ENCODE data around the gene CERS3. TPM values are rescaled to one million over a fixed set of nuclear protein-coding genes. Genes with fewer than 3 reads are reported as not detected.

CERS3 gene
- polyA plus RNA-seq, 1 experiment: not detected

DNA sequence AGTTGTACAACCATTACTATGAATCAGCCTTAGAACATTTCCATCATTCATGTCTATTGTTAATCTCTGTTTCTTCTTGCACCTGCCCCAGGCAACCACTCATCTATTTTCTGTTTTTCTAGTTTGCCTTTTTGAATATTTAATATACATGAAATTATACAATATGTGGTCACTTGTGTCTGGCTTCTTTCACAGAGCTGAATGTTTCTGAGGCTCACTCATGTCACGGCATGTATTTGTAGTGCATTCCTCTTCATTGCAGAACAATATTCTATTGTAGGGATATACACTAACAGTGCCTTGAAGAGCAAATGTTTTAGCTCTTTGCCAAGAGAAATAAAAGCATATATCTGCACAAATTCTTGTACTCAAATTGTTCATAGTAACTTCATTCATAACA is 32.9 kb downstream of the CERS3 start:
- no peak for DNase-seq (ENCODE audit: low read depth)
- Histone ChIP-seq H3K4me3 (ENCODE audit: low read depth, low read length) (no peak overlapping the region), H3K27me3 (ENCODE audit: control insufficient read depth, insufficient read depth, low read length) (no peaks in the 10 kb centered on the region), H3K36me3 (ENCODE audit: control insufficient read depth, insufficient read depth, low read length) (no peaks in the 10 kb centered on the region)
- CTCF ChIA-PET: no interaction called here
- POLR2A ChIA-PET: no interaction called here
- TF ChIP-seq, protein P1, sequence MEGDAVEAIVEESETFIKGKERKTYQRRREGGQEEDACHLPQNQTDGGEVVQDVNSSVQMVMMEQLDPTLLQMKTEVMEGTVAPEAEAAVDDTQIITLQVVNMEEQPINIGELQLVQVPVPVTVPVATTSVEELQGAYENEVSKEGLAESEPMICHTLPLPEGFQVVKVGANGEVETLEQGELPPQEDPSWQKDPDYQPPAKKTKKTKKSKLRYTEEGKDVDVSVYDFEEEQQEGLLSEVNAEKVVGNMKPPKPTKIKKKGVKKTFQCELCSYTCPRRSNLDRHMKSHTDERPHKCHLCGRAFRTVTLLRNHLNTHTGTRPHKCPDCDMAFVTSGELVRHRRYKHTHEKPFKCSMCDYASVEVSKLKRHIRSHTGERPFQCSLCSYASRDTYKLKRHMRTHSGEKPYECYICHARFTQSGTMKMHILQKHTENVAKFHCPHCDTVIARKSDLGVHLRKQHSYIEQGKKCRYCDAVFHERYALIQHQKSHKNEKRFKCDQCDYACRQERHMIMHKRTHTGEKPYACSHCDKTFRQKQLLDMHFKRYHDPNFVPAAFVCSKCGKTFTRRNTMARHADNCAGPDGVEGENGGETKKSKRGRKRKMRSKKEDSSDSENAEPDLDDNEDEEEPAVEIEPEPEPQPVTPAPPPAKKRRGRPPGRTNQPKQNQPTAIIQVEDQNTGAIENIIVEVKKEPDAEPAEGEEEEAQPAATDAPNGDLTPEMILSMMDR (IDR thresholded peaks at IDR 0.05; ENCODE audit: insufficient read depth, low read depth, low read length): no peak

DNA sequence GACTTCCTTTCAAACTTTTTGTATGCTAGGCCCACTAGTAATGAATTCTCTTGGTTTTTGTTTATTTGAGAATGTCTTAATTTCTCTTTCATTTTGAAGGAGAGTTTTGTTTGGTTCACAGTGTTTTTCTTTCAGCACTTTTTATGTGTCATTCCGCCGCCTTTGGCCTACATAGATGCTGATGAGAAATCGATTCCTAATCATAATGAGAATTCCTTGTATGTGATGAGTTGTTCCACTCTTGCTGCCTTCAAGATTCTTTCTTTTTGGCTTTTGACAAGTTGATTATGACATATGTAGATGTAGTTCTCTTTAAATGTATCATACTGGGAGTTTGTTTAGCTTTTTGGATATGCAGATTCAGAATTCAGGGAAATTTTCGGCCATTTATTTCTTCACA is 35.5 kb downstream of the CERS3 start:
- no peaks in the 10 kb centered on the region for H3K36me3 ChIP-seq (ENCODE audit: control insufficient read depth, insufficient read depth, low read length)
- TF ChIP-seq, protein P1 (IDR thresholded peaks at IDR 0.05; ENCODE audit: insufficient read depth, low read depth, low read length): no peak
- ChIA-PET POLR2A (no interaction called here), CTCF (no interaction called here)
- H3K4me3 ChIP-seq (ENCODE audit: low read depth, low read length): no peak overlapping the region
- no peak for DNase-seq (ENCODE audit: low read depth)
- H3K27me3 ChIP-seq (ENCODE audit: control insufficient read depth, insufficient read depth, low read length): no peaks in the 10 kb centered on the region

DNA sequence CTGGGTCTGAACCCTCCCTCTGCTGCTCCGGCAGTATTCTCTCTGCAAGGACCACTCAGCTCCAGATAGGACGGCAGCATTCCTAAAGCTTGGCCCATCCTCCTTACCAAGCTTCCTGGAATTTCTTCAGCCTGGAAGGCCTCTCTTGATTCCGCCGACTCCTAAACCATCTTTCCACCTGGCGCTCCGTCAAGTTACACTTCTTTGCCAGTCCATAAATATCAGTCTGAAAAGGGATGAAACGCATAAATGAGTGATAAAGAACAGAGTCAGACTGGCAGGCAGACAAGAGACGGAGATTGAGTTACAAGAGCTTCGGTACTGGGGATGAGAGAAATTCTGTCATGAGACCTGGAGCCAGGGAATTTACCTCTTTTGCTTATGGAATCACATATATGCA is 44.3 kb downstream of the CERS3 start:
- Histone ChIP-seq H3K4me3 (ENCODE audit: low read depth, low read length) (no peak overlapping the region), H3K27me3 (ENCODE audit: control insufficient read depth, insufficient read depth, low read length) (no peaks in the 10 kb centered on the region), H3K36me3 (ENCODE audit: control insufficient read depth, insufficient read depth, low read length) (no peaks in the 10 kb centered on the region)
- no peak for DNase-seq (ENCODE audit: low read depth)
- TF ChIP-seq, protein P1 (IDR thresholded peaks at IDR 0.05; ENCODE audit: insufficient read depth, low read depth, low read length): no peak
- POLR2A ChIA-PET: no interaction called here
- CTCF ChIA-PET: no interaction called here

DNA sequence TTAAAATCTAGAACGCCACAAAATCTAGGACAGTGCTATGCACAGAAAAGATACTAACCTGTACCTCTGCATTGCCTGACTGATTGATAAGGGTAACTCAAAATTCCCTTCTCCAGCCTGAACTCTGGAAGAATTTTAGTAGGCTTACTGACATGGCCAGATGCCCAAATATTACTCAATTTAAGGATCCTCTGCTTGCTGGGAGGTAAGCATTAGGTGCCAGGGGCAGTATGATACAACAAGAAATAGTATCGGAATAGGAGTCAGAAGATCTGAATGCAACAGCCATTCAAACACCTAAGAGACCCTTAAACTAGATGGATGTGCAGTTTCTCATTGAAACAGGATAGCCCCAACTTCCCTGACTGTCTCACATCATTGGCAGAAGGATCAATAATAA is 45.4 kb downstream of the CERS3 start:
- Histone ChIP-seq H3K27me3 (ENCODE audit: control insufficient read depth, insufficient read depth, low read length) (no peaks in the 10 kb centered on the region), H3K4me3 (ENCODE audit: low read depth, low read length) (no peak overlapping the region), H3K36me3 (ENCODE audit: control insufficient read depth, insufficient read depth, low read length) (no peaks in the 10 kb centered on the region)
- no peak for DNase-seq (ENCODE audit: low read depth)
- ChIA-PET CTCF (no interaction called here), POLR2A (no interaction called here)
- TF ChIP-seq, protein P1 (IDR thresholded peaks at IDR 0.05; ENCODE audit: insufficient read depth, low read depth, low read length): no peak

DNA sequence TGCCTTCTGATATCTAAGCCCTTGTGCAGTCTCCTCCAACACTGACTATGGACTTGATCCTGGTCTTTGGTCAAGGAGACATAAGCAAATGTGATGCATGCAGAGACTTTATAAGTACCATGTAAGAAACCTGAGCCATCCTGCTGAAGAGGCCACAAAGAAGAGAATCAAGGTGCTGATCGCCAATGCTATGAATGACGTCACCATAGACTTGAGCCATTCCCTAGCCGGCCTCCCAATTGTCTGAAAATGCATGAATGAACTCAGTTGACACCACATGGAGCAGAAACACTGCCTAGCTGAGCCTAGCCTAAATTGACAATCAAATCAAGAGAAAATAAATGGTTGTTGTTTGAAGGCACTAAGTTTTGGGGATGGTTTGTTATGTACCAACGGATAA is 51.9 kb downstream of the CERS3 start:
- DNase-seq (ENCODE audit: low read depth): no peak
- H3K36me3 ChIP-seq (ENCODE audit: control insufficient read depth, insufficient read depth, low read length): no peaks in the 10 kb centered on the region
- no peak overlapping the region for H3K4me3 ChIP-seq (ENCODE audit: low read depth, low read length)
- ChIA-PET POLR2A (no interaction called here), CTCF (no interaction called here)
- TF ChIP-seq, protein P1 (IDR thresholded peaks at IDR 0.05; ENCODE audit: insufficient read depth, low read depth, low read length): no peak
- no peaks in the 10 kb centered on the region for H3K27me3 ChIP-seq (ENCODE audit: control insufficient read depth, insufficient read depth, low read length)

Data from BJ (cell line).